ENCODE measurements around the gene PMEL. TPM values are rescaled to one million over a fixed set of nuclear protein-coding genes. Genes with fewer than 3 reads are reported as not detected.
"Not testable (repeated sequence)": the region's sequence is repeated elsewhere in the genome, so short reads cannot be mapped to it uniquely, and the experiment has no call there.

PMEL gene
- total and polyA plus RNA-seq, 2 donors from 2014 or later: 1.7 to 3.5 TPM

DNA sequence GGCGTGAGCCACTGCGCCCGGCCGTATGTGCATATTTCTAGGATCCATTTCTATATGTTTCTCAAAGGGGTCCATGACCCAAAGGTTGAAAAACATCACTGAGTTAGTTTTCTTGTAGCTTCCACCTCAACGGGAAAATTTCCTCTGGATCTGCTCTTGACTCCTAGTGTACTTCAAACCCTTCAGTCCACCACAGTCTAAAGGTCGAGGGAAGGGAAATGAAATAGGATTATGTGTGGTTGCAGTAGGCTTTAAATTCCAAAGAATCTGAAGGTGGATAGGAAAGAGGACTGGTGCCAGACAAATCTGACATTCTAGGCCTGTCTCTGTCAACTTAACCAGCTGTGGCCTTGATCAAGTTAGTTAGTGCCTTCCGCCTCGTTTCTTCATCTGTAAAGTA lies 29.5 kb upstream of the PMEL start:
- Histone ChIP-seq H3K27ac (ENCODE audit: low read depth in 2 of 2, low read length in 2 of 2) (no peak overlapping the region), H3K4me3 (ENCODE audit: low read length in 3 of 3) (no peak overlapping the region), H3K4me1 (ENCODE audit: control insufficient read depth in 2 of 3, insufficient read depth in 2 of 3, low read depth in 1 of 3, low read length in 3 of 3) (peaks cover 0 to 5% (median 0%) of the 10 kb centered on the region in 3 donors), H3K27me3 (ENCODE audit: control insufficient read depth, insufficient read depth, low read length) (no peaks in the 10 kb centered on the region), H3K36me3 (ENCODE audit: control insufficient read depth in 2 of 3, insufficient read depth in 3 of 3, low read length in 3 of 3) (peaks cover 9 to 36% (median 26%) of the 10 kb centered on the region in 3 donors), H3K9ac (ENCODE audit: low read length in 3 of 3) (no peak overlapping the region), H3K9me3 (ENCODE audit: control insufficient read depth in 2 of 3, insufficient read depth in 1 of 3, low read length in 3 of 3) (no peaks in the 10 kb centered on the region)
- intact Hi-C loops (cut with DNase I): no loop called here
- DNase-seq: no peak
- FAIRE-seq: no peak
- TF ChIP-seq, protein P1, sequence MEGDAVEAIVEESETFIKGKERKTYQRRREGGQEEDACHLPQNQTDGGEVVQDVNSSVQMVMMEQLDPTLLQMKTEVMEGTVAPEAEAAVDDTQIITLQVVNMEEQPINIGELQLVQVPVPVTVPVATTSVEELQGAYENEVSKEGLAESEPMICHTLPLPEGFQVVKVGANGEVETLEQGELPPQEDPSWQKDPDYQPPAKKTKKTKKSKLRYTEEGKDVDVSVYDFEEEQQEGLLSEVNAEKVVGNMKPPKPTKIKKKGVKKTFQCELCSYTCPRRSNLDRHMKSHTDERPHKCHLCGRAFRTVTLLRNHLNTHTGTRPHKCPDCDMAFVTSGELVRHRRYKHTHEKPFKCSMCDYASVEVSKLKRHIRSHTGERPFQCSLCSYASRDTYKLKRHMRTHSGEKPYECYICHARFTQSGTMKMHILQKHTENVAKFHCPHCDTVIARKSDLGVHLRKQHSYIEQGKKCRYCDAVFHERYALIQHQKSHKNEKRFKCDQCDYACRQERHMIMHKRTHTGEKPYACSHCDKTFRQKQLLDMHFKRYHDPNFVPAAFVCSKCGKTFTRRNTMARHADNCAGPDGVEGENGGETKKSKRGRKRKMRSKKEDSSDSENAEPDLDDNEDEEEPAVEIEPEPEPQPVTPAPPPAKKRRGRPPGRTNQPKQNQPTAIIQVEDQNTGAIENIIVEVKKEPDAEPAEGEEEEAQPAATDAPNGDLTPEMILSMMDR (IDR thresholded peaks at IDR 0.05; ENCODE audit: borderline replicate concordance, extremely low read depth, insufficient read depth): no peak

- no peak overlapping the region for H3K9ac ChIP-seq (ENCODE audit: low read length in 3 of 3)
- H3K27me3 ChIP-seq (ENCODE audit: control insufficient read depth, insufficient read depth, low read length): no peaks in the 10 kb centered on the region
- intact Hi-C loops (cut with DNase I): no loop called here
- peaks cover 0 to 5% (median 0%) of the 10 kb centered on the region in 3 donors for H3K4me1 ChIP-seq (ENCODE audit: control insufficient read depth in 2 of 3, insufficient read depth in 2 of 3, low read depth in 1 of 3, low read length in 3 of 3)
- no peak overlapping the region for H3K4me3 ChIP-seq (ENCODE audit: low read length in 3 of 3)
- H3K36me3 ChIP-seq (ENCODE audit: control insufficient read depth in 2 of 3, insufficient read depth in 3 of 3, low read length in 3 of 3): peaks cover 9 to 45% (median 32%) of the 10 kb centered on the region in 3 donors
- no peaks in the 10 kb centered on the region for H3K9me3 ChIP-seq (ENCODE audit: control insufficient read depth in 2 of 3, insufficient read depth in 1 of 3, low read length in 3 of 3)
- DNase-seq: no peak
- FAIRE-seq: no peak
- TF ChIP-seq, protein P1 (IDR thresholded peaks at IDR 0.05; ENCODE audit: borderline replicate concordance, extremely low read depth, insufficient read depth): no peak
- no peak overlapping the region for H3K27ac ChIP-seq (ENCODE audit: low read depth in 2 of 2, low read length in 2 of 2)
Observed at GRCh38 chr12:55993230-55993853, 27.5 kb upstream of the PMEL start.

DNA sequence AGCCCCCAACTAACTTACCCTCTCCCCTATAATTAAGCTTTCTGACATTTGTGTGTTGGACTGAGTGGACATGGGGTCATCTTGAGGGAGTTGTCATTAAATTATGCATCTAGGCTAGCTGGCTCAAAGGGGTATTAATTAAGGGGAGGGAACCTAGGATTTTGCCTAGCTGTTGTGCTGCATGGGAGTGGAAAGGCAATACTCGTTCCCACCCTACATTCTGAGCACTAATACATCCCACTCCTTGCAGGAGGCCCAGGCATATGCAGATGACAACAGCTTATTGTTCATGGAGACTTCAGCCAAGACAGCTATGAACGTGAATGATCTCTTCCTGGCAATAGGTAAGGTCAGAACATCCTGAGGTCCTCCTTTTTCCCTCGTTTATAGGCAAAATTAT lies 25.3 kb upstream of the PMEL start:
- intact Hi-C loops (cut with DNase I): no loop called here
- Histone ChIP-seq H3K4me1 (ENCODE audit: control insufficient read depth in 2 of 3, insufficient read depth in 2 of 3, low read depth in 1 of 3, low read length in 3 of 3) (no peaks in the 10 kb centered on the region), H3K36me3 (ENCODE audit: control insufficient read depth in 2 of 3, insufficient read depth in 3 of 3, low read length in 3 of 3) (peaks cover 9 to 45% (median 32%) of the 10 kb centered on the region in 3 donors), H3K4me3 (ENCODE audit: low read length in 3 of 3) (no peak overlapping the region), H3K9ac (ENCODE audit: low read length in 3 of 3) (no peak overlapping the region), H3K9me3 (ENCODE audit: control insufficient read depth in 2 of 3, insufficient read depth in 1 of 3, low read length in 3 of 3) (no peaks in the 10 kb centered on the region), H3K27me3 (ENCODE audit: control insufficient read depth, insufficient read depth, low read length) (no peaks in the 10 kb centered on the region), H3K27ac (ENCODE audit: low read depth in 2 of 2, low read length in 2 of 2) (no peak overlapping the region)
- no peak for FAIRE-seq
- TF ChIP-seq, protein P1 (IDR thresholded peaks at IDR 0.05; ENCODE audit: borderline replicate concordance, extremely low read depth, insufficient read depth): no peak
- DNase-seq: no peak

DNA sequence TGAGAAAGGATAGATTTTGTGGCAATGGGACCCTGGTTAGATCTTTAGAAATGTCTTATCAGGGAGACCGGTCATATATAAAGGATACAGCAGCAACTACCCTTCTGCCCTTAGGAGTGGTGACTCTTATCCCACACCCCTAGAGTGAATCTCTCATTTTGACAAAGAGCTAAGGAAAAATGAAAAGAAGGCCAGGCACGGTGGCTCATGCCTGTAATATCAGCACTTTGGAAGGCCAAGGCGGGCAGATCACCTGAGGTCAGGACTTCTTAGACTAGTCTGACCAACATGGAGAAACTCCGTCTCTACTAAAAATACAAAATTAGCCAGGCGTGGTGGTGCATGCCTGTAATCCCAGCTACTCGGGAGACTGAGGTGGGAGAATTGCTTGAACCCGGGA lies 20.1 kb upstream of the PMEL start:
- H3K4me1 ChIP-seq (ENCODE audit: control insufficient read depth in 2 of 3, insufficient read depth in 2 of 3, low read depth in 1 of 3, low read length in 3 of 3); H3K27ac ChIP-seq (ENCODE audit: low read depth in 2 of 2, low read length in 2 of 2); FAIRE-seq; H3K9ac ChIP-seq (ENCODE audit: low read length in 3 of 3); H3K9me3 ChIP-seq (ENCODE audit: control insufficient read depth in 2 of 3, insufficient read depth in 1 of 3, low read length in 3 of 3); H3K4me3 ChIP-seq (ENCODE audit: low read length in 3 of 3); intact Hi-C loops (cut with DNase I); DNase-seq; H3K27me3 ChIP-seq (ENCODE audit: control insufficient read depth, insufficient read depth, low read length): not testable (repeated sequence)
- peaks cover 2 to 34% (median 12%) of the 10 kb centered on the region in 3 donors for H3K36me3 ChIP-seq (ENCODE audit: control insufficient read depth in 2 of 3, insufficient read depth in 3 of 3, low read length in 3 of 3)
